HL-60 (cell line): ENCODE measurements around the gene HARS1.

Experiments
- POLR2AphosphoS5 ChIP-seq: IDR thresholded peaks from 2 replicates; pipeline ENCODE4 v1.6.1; 2012; ENCODE audit warnings: low read depth
- TF ChIP-seq, protein P1 (sequence below): IDR thresholded peaks from one replicate; pipeline ENCODE4 v1.5.1; 2011; ENCODE audit warnings: low read length, control low read depth, inconsistent platforms; ENCODE audit not compliant: insufficient read depth

DNA sequence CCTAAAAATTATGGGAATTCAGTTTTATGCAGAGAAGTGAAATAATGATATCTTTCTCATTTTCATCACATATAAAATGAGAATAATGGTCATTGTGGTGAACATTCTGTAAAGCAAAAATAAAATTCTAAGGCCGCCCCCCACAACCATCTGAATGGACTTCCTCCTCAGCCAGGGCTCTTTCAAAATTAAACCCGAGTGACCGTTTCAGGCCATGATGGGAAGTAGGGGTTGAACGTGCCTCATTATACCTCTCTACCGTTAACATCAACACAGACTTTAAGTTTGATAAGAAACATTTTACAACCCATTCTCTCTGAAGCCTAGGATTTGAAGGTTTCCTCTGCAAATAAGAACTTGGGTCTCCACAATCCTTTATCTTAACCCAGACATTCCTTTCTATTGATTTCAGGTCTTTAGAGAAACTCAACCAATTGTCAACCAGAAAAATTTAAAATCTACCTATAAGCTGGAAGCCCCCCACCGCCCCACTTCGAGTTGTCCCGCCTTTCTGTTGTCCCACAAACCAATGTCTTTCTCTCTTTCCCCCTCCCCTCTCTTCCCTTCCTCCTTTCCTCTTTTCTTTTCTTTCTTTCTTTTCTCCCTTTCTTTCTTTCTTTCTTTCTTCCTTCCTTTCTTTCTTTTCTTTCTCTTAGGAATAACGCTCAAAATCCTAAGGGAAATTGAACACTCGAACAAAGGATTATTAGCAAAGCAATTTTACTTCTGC is 53.6 kb downstream of the HARS1 start:
- no peak for TF ChIP-seq POLR2AphosphoS5
- TF ChIP-seq, protein P1, sequence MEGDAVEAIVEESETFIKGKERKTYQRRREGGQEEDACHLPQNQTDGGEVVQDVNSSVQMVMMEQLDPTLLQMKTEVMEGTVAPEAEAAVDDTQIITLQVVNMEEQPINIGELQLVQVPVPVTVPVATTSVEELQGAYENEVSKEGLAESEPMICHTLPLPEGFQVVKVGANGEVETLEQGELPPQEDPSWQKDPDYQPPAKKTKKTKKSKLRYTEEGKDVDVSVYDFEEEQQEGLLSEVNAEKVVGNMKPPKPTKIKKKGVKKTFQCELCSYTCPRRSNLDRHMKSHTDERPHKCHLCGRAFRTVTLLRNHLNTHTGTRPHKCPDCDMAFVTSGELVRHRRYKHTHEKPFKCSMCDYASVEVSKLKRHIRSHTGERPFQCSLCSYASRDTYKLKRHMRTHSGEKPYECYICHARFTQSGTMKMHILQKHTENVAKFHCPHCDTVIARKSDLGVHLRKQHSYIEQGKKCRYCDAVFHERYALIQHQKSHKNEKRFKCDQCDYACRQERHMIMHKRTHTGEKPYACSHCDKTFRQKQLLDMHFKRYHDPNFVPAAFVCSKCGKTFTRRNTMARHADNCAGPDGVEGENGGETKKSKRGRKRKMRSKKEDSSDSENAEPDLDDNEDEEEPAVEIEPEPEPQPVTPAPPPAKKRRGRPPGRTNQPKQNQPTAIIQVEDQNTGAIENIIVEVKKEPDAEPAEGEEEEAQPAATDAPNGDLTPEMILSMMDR: no peak
